Kidney epithelial cell (primary cell): ENCODE results near the gene CRYGA. TPM values are rescaled to one million over a fixed set of nuclear protein-coding genes. Genes with fewer than 3 reads are reported as not detected.
A peak's percentile ranks its signal among the peaks of the same experiment; 100 is the strongest.

Experiments used
- DNase-seq: peaks from one replicate; pipeline ENCODE4 v3.0.0-alpha.2; 2010; ENCODE audit warnings: low read depth
- H3K27me3 ChIP-seq: 2 replicates; pipeline ENCODE4 v1.6.0; 2011; ENCODE audit warnings: low read length; ENCODE audit not compliant: control insufficient read depth, insufficient read depth
- H3K36me3 ChIP-seq: 2 replicates; pipeline ENCODE4 v1.5.1; 2011; ENCODE audit warnings: low read length; ENCODE audit not compliant: control insufficient read depth, insufficient read depth
- H3K4me3 ChIP-seq: 2 replicates; pipeline ENCODE4 v1.5.1; 2011; ENCODE audit warnings: low read depth, mild to moderate bottlenecking, control low read depth, low read length
- CTCF ChIP-seq: IDR thresholded peaks from 2 replicates; pipeline ENCODE4 v1.5.1; 2011; ENCODE audit warnings: mild to moderate bottlenecking, moderate library complexity, low read length, control low read depth, inconsistent platforms; ENCODE audit not compliant: insufficient read depth, poor library complexity, severe bottlenecking
- total RNA-seq: library from RNA; depleted of rRNA; stranded (reverse); fragments of >200 nt; gene quantifications from 2 replicates; pipeline ENCODE4 v1.2.3, GENCODE V29; 2015

The CRYGA gene
- total RNA-seq, 1 donor from 2014 or later, result not detected

- Histone ChIP-seq H3K27me3 (peaks cover 2% of the 10 kb centered on the region), H3K36me3 (no peaks in the 10 kb centered on the region), H3K4me3 (no peak overlapping the region)
- DNase-seq, result no peak
- no peak for TF ChIP-seq CTCF
Measured at GRCh38 chr2:208150956-208151355, 12.4 kb downstream of the CRYGA start.

- DNase-seq, result no peak
- Histone ChIP-seq H3K4me3 (no peak overlapping the region), H3K27me3 (peaks cover 2% of the 10 kb centered on the region), H3K36me3 (no peaks in the 10 kb centered on the region)
- no peak for TF ChIP-seq CTCF
Measured at GRCh38 chr2:208150094-208150493, 13.3 kb downstream of the CRYGA start.

- DNase-seq, result no peak
- H3K36me3 ChIP-seq, result no peaks in the 10 kb centered on the region
- no peak overlapping the region for H3K4me3 ChIP-seq
- H3K27me3 ChIP-seq, result peaks cover 2% of the 10 kb centered on the region
- TF ChIP-seq CTCF, result peak; percentile 15
Measured at GRCh38 chr2:208148803-208149202, 14.6 kb downstream of the CRYGA start.

GRCh38 chr2:208147759-208148158 lies 15.6 kb downstream of the CRYGA start:
- Histone ChIP-seq H3K27me3 (peaks cover 2% of the 10 kb centered on the region), H3K36me3 (no peaks in the 10 kb centered on the region), H3K4me3 (no peak overlapping the region)
- no peak for DNase-seq
- TF ChIP-seq CTCF, result no peak

GRCh38 chr2:208147008-208147407 lies 16.4 kb downstream of the CRYGA start:
- DNase-seq, result no peak
- TF ChIP-seq CTCF, result no peak
- Histone ChIP-seq H3K36me3 (no peaks in the 10 kb centered on the region), H3K4me3 (no peak overlapping the region), H3K27me3 (peaks cover 2% of the 10 kb centered on the region)

GRCh38 chr2:208146006-208146405 lies 17.4 kb downstream of the CRYGA start, which contains the start of gene CRYGB:
TSS of gene CRYGB (minus strand) at chr2:208146158. CDS start at chr2:208146120, 38 bp downstream.
- H3K36me3 ChIP-seq, result no peaks in the 10 kb centered on the region
- peaks cover 2% of the 10 kb centered on the region for H3K27me3 ChIP-seq
- no peak for DNase-seq
- H3K4me3 ChIP-seq, result no peak within 1 kb of the TSS
- TF ChIP-seq CTCF, result no peak
